ENCODE measurements around the gene PPM1E. TPM values are rescaled to one million over a fixed set of nuclear protein-coding genes. Genes with fewer than 3 reads are reported as not detected.

The PPM1E gene
- total RNA-seq (2012; rRNA removed), result under 0.01 TPM in 2 replicates
- 0.03 and 0.05 TPM in 2 replicates for polyA plus RNA-seq (2012; rRNA removed)
- polyA plus RNA-seq (2012; cell fraction: cytosol; rRNA removed), result 0.01 and 0.02 TPM in 2 replicates
- polyA plus RNA-seq (2012; cell fraction: nucleus; rRNA removed; ENCODE audit: low replicate concordance), result 0.07 TPM in 1 of 2 replicates, not detected in the other
- Bru-seq, nascent RNA, result percentile 24 among the genes with signal in this experiment
- percentile 44 among the genes with signal in this experiment for BruChase-seq, experiment 1, labeled RNA remaining after a 6-hour chase
- BruChase-seq, experiment 2, labeled RNA remaining after a 2-hour chase, result percentile 23 among the genes with signal in this experiment
- long read RNA-seq, result 0 reads

DNA sequence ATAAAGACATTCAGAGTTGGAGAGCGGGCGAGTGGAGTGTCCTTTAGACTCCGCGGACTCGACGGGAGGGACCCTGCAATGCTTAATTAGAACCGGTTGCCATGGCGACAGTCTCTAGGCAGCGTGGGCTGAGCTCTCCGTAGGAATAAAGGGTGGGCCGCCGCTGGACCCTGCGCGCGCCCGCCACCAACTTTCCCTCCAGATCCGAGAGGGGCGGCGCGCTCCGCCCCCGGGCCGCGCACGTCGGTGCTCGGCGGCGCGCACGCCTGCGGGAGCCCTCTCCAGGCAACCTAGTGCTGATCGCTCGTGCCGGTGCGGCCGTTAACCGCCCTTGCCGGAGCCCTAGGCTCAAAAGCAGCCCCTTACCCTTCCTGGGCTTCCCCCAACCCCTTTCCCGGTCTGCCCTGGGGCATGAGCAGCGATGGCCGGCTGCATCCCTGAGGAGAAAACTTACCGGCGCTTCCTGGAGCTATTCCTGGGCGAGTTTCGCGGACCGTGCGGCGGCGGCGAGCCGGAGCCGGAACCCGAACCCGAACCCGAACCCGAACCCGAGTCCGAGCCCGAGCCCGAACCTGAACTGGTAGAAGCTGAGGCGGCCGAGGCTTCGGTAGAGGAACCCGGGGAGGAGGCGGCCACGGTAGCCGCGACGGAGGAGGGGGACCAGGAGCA, at the start of gene PPM1E:
Gene PPM1E (plus strand): TSS at position 278 of the 669 bp plus-strand sequence.
- DNase-seq (peak; percentile 26), ATAC-seq (ENCODE audit: low read depth) (peak; percentile 89)
- H3K4me3 ChIP-seq (ENCODE audit: insufficient read depth, low read depth, low read length), result peak within 1 kb of the TSS; percentile 52
- no peaks in the 10 kb centered on the region for H3K79me1 ChIP-seq (ENCODE audit: low read depth in 1 of 2, low read length in 2 of 2)
- peak within 1 kb of the TSS; percentile 70 for H2AFZ ChIP-seq (replicated peaks; ENCODE audit: low read length, poor library complexity)
- intact Hi-C loops (cut with micrococcal nuclease), result no loop called here
- H4K20me1 ChIP-seq (ENCODE audit: insufficient read depth, low read length), result no peaks in the 10 kb centered on the region
- peak; percentile 33; the same call in 1 of the 2 replicates for TF ChIP-seq BHLHE40 (IDR thresholded peaks at IDR 0.05; ENCODE audit: low read depth, low read length)
- no peak for TF ChIP-seq MAZ (IDR thresholded peaks at IDR 0.05; ENCODE audit: borderline replicate concordance, low read depth, low read length)
- H3K4me2 ChIP-seq (ENCODE audit: low read depth, low read length), result peak within 1 kb of the TSS; percentile 81
- H2AK9ac ChIP-seq (replicated peaks; ENCODE audit: low read depth, low read length, poor library complexity), result no peak within 1 kb of the TSS
- H2BK5ac ChIP-seq (ENCODE audit: low read depth, low read length, poor library complexity, severe bottlenecking), result no peak within 1 kb of the TSS
- H3K18ac ChIP-seq (ENCODE audit: low read depth, low read length), result no peak within 1 kb of the TSS
- no peaks in the 10 kb centered on the region for H3K4me1 ChIP-seq (ENCODE audit: control insufficient read depth, insufficient read depth, low read length)
- H3K9me1 ChIP-seq (ENCODE audit: insufficient read depth, low read length), result no peaks in the 10 kb centered on the region
- H4K91ac ChIP-seq (ENCODE audit: insufficient read depth, low read depth, low read length), result no peak within 1 kb of the TSS
- H3K9ac ChIP-seq (ENCODE audit: low read depth, low read length), result no peak within 1 kb of the TSS; the same call in 1 of the 2 replicates
- dilution Hi-C loops (cut with HindIII; ENCODE audit: low sequenced_read_pairs, unreplicated experiment), result no loop called here
- peaks cover 36% of the 10 kb centered on the region for H3K27me3 ChIP-seq (ENCODE audit: control insufficient read depth, insufficient read depth, low read length)
- H4K8ac ChIP-seq (ENCODE audit: low read depth in 2 of 2, low read length in 2 of 2), result no peak within 1 kb of the TSS
- H3K36me3 ChIP-seq (ENCODE audit: control insufficient read depth, insufficient read depth, low read length), result no peaks in the 10 kb centered on the region
- no peaks in the 10 kb centered on the region for H3K9me3 ChIP-seq (ENCODE audit: control insufficient read depth, insufficient read depth, low read length)
- no peak within 1 kb of the TSS for H2BK20ac ChIP-seq (ENCODE audit: low read depth, low read length)
- no TSS peak for BruUV-seq (replicated peaks)
- H3K14ac ChIP-seq (replicated peaks; ENCODE audit: low read depth, low read length), result no peak within 1 kb of the TSS
- no peak within 1 kb of the TSS for H2AK5ac ChIP-seq (ENCODE audit: low read depth, low read length)
- no peak within 1 kb of the TSS for H3K27ac ChIP-seq (ENCODE audit: insufficient read depth, low read length)
- H2BK15ac ChIP-seq (ENCODE audit: low read depth, low read length), result no peak within 1 kb of the TSS
- no peak within 1 kb of the TSS for H3K56ac ChIP-seq (ENCODE audit: extremely low read depth, insufficient read depth, low read length)
- H3K4ac ChIP-seq (ENCODE audit: low read depth, low read length), result no peak within 1 kb of the TSS
- 2% methylated on average over 23 of the region's 71 CpGs; no CpG with 5 or more reads in 1 of the 2 experiments for WGBS, 2 experiments (ENCODE audit: extremely low coverage in 2 of 2, insufficient read length in 1 of 2)
- H4K5ac ChIP-seq (ENCODE audit: low read depth, low read length), result no peak within 1 kb of the TSS
- ChIA-PET CTCF (no interaction called here), POLR2A (ENCODE audit: unreplicated experiment) (no interaction called here)
- no peak within 1 kb of the TSS for H2BK120ac ChIP-seq (ENCODE audit: low read depth, low read length)
- in situ Hi-C loops (cut with MboI; ENCODE audit: low sequenced_read_pairs), result no loop called here
- H3K23ac ChIP-seq (ENCODE audit: low read depth, low read length), result peak within 1 kb of the TSS; percentile 54; the same call in 1 of the 2 replicates

Data from IMR-90 (cell line).